CD4-positive, alpha-beta T cell treated with Interferon gamma for 1 hour (primary cell): Measurements from ENCODE around the gene GALNT18.

ENCODE experiments used
- DNase-seq: peaks from one replicate; pipeline ENCODE4 v3.0.0-alpha.2; 2020

GALNT18 gene

GRCh38 chr11:11622772-11623171 lies 967 bp upstream of the GALNT18 start:
- DNase-seq = no peak

GRCh38 chr11:11622340-11622706 lies 518 bp upstream of the GALNT18 start:
- DNase-seq = no peak

- DNase-seq = no peak
These were observed 758 bp downstream of the GALNT18 start for GRCh38 chr11:11620921-11621572.

GRCh38 chr11:11620173-11620920 lies 1.5 kb downstream of the GALNT18 start:
- DNase-seq = no peak

GRCh38 chr11:11618973-11619435 lies 2.8 kb downstream of the GALNT18 start:
- DNase-seq = no peak

- no peak for DNase-seq
These were observed 6.7 kb downstream of the GALNT18 start for GRCh38 chr11:11615086-11615485.

GRCh38 chr11:11612439-11612838 lies 9.4 kb downstream of the GALNT18 start:
- no peak for DNase-seq

GRCh38 chr11:11611381-11611780 lies 10.4 kb downstream of the GALNT18 start:
- no peak for DNase-seq

- no peak for DNase-seq
These were observed 13.0 kb downstream of the GALNT18 start for GRCh38 chr11:11608783-11609232.

- DNase-seq = no peak
These were observed 14.0 kb downstream of the GALNT18 start for GRCh38 chr11:11607772-11608171.

- DNase-seq = no peak
These were observed 15.9 kb downstream of the GALNT18 start for GRCh38 chr11:11605821-11606450.

GRCh38 chr11:11605181-11605580 lies 16.6 kb downstream of the GALNT18 start:
- DNase-seq = no peak

- no peak for DNase-seq
These were observed 17.3 kb downstream of the GALNT18 start for GRCh38 chr11:11604370-11604990.

- DNase-seq = no peak
These were observed 19.8 kb downstream of the GALNT18 start for GRCh38 chr11:11602011-11602410.

- no peak for DNase-seq
These were observed 21.5 kb downstream of the GALNT18 start for GRCh38 chr11:11600288-11600687.

- no peak for DNase-seq
These were observed 23.6 kb downstream of the GALNT18 start for GRCh38 chr11:11598243-11598642.

GRCh38 chr11:11594162-11594561 lies 27.6 kb downstream of the GALNT18 start:
- no peak for DNase-seq

GRCh38 chr11:11592146-11592684 lies 29.6 kb downstream of the GALNT18 start:
- DNase-seq = no peak

- DNase-seq = no peak
These were observed 32.4 kb downstream of the GALNT18 start for GRCh38 chr11:11589437-11589836.

GRCh38 chr11:11588891-11589290 lies 32.9 kb downstream of the GALNT18 start:
- no peak for DNase-seq

- DNase-seq = no peak
These were observed 33.6 kb downstream of the GALNT18 start for GRCh38 chr11:11588243-11588642.

- DNase-seq = no peak
These were observed 34.7 kb downstream of the GALNT18 start for GRCh38 chr11:11587122-11587521.

GRCh38 chr11:11586465-11586864 lies 35.3 kb downstream of the GALNT18 start:
- DNase-seq = no peak
